Ishikawa (cell line): ENCODE measurements around the gene GSE1.

ENCODE experiments used
- CEBPB ChIP-seq: IDR thresholded peaks from 2 replicates; pipeline ENCODE4 v1.6.1; 2012
- CREB1 ChIP-seq: IDR thresholded peaks from 2 replicates; pipeline ENCODE4 v1.6.1; 2012; ENCODE audit warnings: low read depth
- EGR1 ChIP-seq: IDR thresholded peaks from 2 replicates; pipeline ENCODE4 v1.6.1; 2012
- EP300 ChIP-seq: IDR thresholded peaks from 2 replicates; pipeline ENCODE4 v1.6.1; 2012; ENCODE audit warnings: borderline replicate concordance
- FOXM1 ChIP-seq: IDR thresholded peaks from 2 replicates; pipeline ENCODE4 v1.6.1; 2012; ENCODE audit warnings: low read depth, borderline replicate concordance
- MAX ChIP-seq: IDR thresholded peaks from 2 replicates; pipeline ENCODE4 v1.6.1; 2012
- NFIC ChIP-seq: IDR thresholded peaks from 2 replicates; pipeline ENCODE4 v1.6.1; 2012
- RAD21 ChIP-seq: IDR thresholded peaks from 2 replicates; pipeline ENCODE4 v1.6.1; 2012; ENCODE audit warnings: low read depth
- REST ChIP-seq: IDR thresholded peaks from 2 replicates; pipeline ENCODE4 v1.6.1; 2012; ENCODE audit warnings: low read depth, mild to moderate bottlenecking
- TAF1 ChIP-seq: IDR thresholded peaks from 2 replicates; pipeline ENCODE4 v1.6.1; 2012; ENCODE audit warnings: low read depth, mild to moderate bottlenecking
- TCF12 ChIP-seq: IDR thresholded peaks from 2 replicates; pipeline ENCODE4 v1.6.1; 2012; ENCODE audit warnings: low read depth
- TEAD4 ChIP-seq: IDR thresholded peaks from 2 replicates; pipeline ENCODE4 v1.6.1; 2012
- USF1 ChIP-seq: IDR thresholded peaks from 2 replicates; pipeline ENCODE4 v1.6.1; 2012
- YY1 ChIP-seq: IDR thresholded peaks from 2 replicates; pipeline ENCODE4 v1.6.1; 2012; ENCODE audit warnings: low read depth
- ZBTB7A ChIP-seq: IDR thresholded peaks from 2 replicates; pipeline ENCODE4 v1.6.1; 2012; ENCODE audit warnings: low read depth

The GSE1 gene

GRCh38 chr16:85682516-85682915, 69.4 kb downstream of the GSE1 start:
- no peak for TF ChIP-seq TAF1
- no peak for TF ChIP-seq EGR1

GRCh38 chr16:85683363-85683762, 70.2 kb downstream of the GSE1 start:
- TF ChIP-seq EP300 (no peak), TCF12 (no peak), CEBPB (no peak), FOXM1 (no peak), USF1 (no peak), NFIC (no peak), TAF1 (no peak), TEAD4 (no peak), ZBTB7A (no peak), CREB1 (no peak), REST (no peak), RAD21 (no peak)

- no peak for TF ChIP-seq FOXM1
- TF ChIP-seq NFIC, result no peak
- TF ChIP-seq REST, result no peak
- TF ChIP-seq TEAD4, result no peak
- TF ChIP-seq EGR1, result no peak
- no peak for TF ChIP-seq USF1
- no peak for TF ChIP-seq CREB1
- TF ChIP-seq TAF1, result no peak
- TF ChIP-seq RAD21, result no peak
- no peak for TF ChIP-seq EP300
Observed at GRCh38 chr16:85685251-85685650, 72.1 kb downstream of the GSE1 start.

GRCh38 chr16:85686912-85687591, 73.9 kb downstream of the GSE1 start:
- TF ChIP-seq TCF12 (no peak), USF1 (no peak), TAF1 (no peak), CREB1 (no peak), CEBPB (no peak), REST (no peak), EP300 (no peak), FOXM1 (no peak), RAD21 (no peak), YY1 (no peak), MAX (no peak), TEAD4 (no peak)
